Brain pericyte (primary cell): ENCODE results near the gene SYNGR2.
"Not testable (repeated sequence)": the region's sequence is repeated elsewhere in the genome, so short reads cannot be mapped to it uniquely, and the experiment has no call there.

Experiments used
- DNase-seq: peaks from one replicate; pipeline ENCODE4 v3.0.0-alpha.2; 2012; ENCODE audit warnings: low read depth, low spot score

The SYNGR2 gene

DNA sequence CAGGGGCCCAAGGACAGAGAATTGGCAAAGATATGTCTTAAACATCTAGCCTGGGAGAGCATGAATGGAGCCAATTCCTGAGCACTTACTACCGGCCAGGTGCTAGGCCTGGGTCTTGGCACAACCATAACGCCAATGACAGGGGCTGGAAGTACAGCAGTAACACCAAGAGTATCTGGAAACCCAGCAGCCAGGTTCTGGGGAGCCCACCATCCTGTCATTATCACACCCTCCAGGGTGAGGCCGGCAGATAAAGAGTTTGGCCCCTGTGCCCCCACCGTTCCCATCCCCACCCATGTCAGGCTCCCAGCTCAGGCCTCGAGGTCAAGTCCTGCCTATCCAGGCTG is 38.3 kb upstream of the SYNGR2 start:
- no peak for DNase-seq

DNA sequence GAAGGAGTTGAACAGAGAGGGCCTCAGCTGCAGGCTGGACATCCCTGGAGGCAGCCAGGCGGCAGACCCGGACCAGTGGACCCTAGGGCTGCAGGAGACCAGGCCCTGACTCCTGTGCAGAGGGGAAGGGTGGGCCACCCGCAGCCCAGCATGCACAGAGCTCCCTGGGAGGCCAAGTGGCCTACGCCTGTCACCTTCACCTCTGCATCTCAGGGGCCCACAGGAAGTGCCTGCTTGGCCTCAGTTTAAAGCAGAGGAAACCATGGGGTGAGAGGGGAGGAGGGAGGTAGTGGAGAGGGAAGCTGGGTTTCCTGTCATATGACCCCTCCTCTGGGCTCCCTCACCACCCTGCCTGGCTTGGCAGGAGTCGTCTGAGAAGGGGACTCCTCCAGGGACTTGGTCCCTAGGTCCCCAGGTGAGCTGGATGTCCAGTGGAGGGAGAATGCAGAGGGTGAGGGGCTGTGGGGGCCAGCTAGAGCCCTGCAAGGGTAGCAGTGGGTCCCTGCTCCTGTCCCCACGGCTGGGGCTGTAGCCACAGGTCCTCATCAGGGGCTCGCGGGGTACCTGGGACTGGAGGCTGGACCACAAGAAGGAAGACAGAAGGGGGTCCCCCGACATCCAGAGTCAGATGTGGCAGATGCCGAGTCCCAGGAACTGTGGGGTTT is 37.8 kb upstream of the SYNGR2 start, which contains the start of gene TMC8:
Gene TMC8 (plus strand): TSS at position 335 of the 665 bp plus-strand sequence. CDS start 818 bp downstream, outside the sequence.
- no peak for DNase-seq

DNA sequence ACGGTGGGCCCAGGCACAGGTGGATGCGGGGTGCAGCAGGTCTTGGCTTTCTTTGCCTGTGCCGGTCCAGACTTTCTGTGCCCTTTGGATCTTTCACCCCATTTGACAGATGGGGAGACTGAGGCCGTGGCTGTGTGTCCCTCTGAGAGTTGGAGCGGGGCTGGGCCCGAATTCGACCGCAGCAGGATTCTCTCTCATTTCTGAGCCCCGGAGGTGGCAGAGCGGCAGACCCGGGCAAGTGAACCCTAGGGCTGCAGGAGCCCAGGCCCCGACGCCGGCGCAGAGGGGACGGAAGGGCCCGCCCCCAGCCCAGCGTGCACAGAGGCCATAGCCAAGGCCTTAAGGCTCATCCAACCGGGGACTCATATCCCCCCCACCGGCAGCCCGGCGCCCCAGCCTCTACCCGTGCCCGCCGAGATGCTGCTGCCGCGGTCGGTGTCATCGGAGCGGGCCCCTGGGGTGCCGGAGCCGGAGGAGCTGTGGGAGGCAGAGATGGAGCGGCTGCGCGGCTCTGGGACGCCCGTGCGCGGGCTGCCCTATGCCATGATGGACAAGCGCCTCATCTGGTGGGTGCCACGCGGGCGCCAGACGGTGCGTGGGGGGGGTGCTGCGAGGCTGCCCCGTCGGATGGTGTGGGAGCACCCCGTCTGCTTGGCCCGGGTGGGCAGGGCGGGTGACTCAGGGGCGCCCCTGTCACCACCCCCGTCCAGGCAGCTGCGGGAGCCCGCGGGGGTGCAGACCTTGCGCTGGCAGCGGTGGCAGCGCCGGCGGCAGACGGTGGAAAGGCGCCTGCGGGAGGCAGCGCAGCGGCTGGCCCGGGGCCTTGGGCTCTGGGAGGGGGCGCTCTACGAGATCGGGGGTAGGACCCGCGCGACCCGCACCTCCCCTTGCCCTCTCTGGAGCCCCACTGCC is 37.0 kb upstream of the SYNGR2 start:
- no peak for DNase-seq

DNA sequence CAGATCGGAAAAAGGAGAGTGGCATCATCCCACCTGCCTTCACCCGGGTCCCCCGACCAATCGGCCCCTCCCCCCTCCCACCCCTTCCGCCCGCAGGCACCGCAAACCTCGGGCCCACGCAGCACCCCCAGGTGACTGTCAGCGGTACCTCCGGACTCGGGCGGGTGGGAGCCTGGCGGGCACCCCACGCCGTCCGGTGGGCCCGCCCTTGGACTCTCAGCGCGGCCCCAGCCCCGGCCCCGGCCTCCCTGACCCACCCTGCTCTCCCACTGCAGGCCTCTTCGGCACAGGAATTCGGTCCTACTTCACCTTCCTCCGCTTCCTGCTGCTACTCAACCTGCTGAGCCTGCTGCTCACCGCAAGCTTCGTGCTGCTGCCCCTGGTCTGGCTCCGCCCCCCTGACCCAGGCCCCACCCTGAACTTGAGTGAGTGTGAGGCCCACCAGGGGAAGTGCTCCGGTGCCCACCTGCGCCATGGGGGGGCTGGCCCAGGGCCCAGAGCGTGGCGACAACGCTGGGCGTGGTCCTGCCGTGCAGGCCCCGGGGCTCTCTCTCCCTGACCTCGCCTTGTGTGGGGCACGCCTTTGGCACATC is 36.2 kb upstream of the SYNGR2 start:
- DNase-seq, result no peak

DNA sequence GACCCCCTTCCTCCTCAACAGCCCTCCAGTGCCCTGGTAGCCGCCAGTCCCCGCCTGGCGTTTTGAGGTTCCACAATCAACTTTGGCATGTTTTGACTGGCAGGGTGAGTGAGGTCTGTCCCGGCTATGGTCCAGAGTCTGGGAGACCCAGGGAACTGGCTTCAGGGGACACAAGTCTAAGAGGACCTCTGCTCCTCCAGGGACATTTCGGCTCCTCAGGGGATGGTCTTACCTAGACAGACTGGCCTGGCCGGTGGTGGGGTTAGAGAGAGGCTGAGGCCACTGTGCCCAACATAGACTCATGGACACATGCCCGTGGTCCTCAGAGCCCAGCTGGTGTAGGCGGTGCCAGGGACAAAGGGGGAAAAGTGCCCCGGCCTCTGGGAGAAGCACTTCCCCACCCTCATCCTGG is 35.6 kb upstream of the SYNGR2 start:
- DNase-seq, result no peak

DNA sequence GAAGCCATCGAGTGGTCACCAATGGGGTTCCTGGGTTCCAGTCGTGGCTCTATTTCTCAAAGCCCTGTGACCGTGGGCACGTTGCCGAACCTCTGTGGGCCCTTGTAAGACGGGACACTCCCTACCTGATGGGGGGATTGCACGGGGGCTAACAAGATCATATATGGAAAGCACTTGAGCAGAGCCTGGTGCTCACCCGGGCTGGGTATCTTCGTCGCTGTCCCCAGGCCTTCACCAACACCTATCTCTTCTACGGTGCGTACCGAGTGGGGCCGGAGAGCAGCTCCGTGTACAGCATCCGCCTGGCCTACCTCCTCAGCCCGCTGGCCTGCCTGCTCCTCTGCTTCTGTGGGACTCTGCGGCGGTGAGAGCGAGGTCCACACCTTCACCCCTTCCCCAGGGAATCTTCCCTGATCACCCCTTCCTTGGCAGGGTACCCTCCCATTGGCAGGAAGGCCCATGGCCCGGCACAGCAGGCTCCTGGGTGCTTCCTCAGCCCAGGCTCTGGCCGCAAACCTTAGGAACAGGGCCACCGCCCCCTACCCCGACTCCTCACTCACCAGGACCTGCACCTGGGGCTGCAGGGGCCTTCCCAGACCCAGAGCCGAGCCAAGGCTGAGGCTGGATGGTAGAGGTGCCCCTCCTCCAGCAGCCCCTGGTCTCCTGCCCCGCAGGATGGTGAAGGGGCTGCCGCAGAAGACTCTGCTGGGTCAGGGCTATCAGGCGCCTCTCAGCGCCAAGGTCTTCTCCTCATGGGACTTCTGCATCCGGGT is 35.0 kb upstream of the SYNGR2 start:
- no peak for DNase-seq

DNA sequence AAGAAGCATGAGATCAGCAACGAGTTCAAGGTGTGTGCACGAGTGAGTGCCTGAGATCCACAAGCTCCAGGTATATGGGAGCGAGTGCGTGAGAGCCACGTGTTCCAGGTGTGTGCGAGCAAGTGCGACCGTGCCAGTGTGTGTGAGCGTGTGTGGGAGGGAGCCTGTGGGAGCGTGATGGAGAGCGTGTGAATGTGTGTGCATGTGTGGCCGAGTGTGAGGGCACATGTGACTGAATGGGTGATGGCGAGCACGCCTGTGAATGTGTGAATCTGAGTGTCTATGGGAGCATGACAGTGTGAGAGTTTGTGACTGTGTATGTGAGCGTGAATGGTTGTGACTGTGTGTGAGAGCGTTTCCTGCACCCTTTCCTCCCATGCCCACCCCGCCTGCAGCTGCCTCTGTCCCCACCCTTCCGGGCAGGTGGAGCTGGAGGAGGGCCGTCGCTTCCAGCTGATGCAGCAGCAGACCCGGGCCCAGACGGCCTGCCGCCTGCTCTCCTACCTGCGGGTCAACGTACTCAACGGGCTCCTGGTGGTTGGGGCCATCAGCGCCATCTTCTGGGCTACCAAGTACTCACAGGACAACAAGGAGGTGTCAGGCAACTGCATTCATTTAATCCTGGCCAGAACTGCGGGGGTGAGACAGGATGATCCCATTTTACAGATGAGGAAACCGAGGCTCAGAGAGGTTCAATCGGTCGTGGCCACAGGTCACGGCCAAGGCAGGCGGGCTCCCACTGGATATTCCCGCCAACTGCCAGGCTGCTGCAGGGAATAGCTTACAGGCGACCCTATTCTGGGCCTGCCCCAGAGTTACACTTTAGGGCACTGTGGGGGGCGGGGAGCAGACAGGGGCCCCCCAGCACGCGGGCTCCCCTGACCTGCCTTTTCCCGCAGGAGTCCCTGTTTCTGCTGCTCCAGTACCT is 34.1 kb upstream of the SYNGR2 start:
- DNase-seq, result no peak

DNA sequence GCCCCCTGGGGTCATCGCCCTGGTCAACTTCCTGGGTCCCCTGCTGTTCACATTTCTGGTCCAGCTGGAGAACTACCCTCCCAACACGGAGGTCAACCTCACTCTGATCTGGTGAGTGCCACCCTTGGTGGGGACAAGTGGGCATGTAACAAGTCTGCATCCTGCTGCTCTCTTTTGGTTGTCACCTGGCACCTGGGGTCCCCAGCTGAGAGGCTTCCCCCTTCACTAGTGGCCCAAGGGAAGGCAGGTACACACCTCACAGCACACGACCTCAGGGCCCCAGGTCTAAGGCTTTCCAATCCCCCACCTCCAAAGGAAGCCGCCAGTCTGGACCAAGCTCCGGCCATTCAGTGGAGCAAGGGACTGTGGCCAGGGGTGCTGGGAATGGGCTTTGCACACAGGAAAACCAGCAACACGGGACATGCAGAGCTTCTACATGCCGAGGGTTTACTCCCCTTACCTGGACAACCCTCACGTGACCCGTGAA is 33.4 kb upstream of the SYNGR2 start:
- no peak for DNase-seq

DNA sequence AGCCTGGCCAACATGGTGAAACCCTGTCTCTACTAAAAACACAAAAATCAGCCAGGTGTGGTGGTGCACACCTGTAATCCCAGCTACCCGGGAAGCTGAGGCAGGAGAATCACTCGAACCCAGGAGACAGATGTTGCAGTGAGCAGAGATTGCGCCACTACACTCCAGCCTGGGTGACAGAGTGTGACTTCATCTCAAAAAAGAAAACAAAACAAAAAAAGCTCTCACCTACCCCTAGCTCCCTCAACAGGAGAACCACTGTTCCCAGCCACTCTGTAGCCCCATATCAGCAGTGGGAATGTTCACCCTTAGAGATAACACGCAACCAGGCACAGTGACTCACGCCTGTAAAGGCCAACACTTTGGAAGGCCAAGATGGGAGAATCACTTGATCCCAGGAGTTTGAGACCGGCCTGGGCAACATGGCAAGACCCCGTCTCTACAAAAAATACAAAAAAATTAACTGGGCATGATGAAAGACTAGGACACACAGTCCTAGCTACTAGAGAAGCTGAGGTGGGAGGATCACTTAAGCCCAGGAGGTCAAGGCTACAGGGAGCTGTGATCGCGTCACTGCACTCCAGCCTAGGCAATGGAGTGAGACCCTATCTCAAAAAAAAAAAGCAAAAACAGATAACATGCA is 32.4 kb upstream of the SYNGR2 start:
- DNase-seq, result no peak

DNA sequence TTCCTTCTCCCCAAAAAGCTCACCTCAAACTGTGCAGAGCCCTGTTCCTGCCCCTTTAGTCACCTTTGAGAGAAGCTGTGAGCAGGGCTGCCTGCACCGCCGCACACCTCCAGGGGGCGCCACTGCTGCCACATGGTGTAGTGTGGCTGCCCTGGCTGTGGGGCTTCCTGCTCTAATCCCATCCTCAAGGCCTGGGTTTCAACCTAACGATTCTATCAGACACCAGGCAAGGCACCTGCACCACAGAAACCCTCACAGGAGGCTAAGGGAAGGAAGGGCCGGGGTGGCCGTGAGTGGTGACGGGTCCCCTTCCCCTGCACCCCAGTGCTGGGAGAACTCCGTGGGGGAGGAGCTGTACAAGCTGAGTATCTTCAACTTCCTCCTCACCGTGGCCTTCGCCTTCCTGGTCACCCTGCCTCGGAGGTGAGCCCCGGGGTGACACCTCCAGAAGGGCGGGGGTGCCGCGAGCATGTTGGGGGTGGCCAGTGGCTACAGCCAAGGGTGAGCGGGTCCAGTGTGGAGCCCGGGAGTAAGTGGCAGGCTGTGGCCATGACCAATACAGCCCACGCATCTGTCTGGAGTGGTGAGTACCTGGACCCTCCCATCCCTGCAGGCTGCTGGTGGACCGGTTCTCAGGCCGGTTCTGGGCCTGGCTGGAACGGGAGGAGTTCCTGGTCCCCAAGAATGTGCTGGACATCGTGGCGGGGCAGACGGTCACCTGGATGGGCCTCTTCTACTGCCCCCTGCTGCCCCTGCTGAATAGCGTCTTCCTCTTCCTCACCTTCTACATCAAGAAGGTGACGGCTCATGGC is 30.8 kb upstream of the SYNGR2 start:
- DNase-seq, result no peak

DNA sequence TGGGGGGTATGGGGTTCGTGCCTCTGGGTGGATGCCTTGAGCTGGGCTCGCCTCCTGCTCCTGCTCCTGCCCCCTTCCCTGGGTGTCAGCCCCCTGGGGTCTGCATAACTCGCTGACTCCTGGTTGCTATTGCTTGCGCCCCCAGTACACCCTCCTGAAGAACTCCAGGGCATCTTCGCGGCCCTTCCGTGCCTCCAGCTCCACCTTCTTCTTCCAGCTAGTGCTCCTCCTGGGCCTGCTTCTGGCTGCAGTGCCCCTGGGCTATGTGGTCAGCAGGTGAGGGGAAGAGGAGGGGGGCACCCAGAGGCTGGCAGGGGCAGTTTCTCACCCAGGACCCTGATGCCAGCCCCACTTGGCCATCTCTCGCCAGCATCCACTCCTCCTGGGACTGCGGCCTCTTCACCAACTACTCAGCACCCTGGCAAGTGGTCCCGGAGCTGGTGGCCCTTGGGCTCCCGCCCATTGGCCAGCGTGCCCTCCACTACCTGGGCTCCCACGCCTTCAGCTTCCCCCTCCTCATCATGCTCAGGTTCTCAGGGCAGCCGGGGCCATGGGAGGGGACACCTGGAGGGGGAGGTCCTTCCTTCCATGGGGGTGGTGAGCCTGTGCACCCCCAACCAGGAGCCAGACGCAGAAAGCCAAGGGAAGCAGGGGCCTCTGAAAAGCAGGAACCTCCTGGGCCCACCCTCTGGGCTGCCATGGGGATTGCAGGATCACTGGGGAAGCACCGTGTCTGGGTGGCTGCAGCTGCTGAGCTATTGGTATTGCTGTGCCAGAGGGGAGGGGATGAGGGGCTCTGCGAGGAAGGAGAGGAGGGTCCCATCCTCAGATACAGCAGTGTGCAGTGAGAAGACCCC is 29.9 kb upstream of the SYNGR2 start:
- DNase-seq, result no peak

DNA sequence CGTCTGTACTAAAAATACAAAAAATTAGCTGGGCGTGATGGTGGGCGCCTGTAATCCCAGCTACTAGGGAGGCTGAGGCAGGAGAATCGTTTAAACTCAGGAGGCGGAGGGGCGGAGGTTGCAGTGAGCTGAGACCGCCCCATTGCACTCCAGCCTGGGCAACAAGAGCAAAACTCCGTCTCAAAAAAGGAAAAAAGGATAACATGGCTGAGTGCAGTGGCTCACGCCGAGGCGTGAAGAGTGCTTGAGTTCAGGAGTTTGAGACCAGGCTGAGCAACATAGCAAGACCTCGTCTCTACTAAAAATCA is 28.6 kb upstream of the SYNGR2 start:
- DNase-seq, result not testable (repeated sequence)

DNA sequence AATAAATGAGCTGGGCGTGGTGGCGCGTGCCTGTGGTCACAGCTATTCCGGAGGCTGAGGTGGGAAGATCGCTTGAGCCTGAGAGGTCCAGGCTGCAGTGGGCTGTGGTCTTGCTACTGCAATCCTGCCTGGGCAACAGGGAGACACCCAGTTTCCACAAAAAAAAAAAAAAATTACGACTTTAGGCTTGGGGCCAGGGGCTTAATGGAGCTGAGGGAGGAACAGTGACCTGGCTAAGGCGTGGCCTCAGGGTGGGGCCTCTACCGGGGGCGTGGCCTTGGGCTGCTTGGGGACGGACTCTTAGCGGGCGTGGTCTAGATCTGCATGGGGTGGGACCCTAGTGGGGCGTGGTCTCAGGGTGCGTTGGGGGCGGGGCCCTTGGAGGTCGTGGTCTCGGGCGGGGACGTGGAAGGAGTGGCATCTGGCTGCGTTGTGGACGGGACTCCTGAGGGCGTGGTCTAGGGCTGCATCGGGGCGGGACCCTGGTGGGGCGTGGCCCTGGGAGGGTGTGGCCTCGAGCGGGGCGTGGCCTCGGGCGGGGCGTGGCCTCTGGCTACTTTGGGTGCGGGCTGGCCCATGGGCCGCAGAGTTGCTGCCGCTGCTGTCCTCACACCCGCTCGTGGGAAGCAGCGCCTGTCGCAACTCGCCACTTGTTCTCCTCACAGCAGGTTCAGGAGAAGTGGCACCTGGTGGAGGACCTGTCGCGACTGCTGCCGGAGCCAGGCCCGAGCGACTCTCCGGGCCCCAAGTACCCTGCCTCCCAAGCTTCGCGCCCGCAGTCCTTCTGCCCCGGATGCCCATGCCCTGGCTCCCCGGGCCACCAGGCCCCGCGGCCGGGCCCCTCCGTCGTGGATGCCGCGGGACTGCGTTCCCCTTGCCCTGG is 28.0 kb upstream of the SYNGR2 start:
- no peak for DNase-seq

DNA sequence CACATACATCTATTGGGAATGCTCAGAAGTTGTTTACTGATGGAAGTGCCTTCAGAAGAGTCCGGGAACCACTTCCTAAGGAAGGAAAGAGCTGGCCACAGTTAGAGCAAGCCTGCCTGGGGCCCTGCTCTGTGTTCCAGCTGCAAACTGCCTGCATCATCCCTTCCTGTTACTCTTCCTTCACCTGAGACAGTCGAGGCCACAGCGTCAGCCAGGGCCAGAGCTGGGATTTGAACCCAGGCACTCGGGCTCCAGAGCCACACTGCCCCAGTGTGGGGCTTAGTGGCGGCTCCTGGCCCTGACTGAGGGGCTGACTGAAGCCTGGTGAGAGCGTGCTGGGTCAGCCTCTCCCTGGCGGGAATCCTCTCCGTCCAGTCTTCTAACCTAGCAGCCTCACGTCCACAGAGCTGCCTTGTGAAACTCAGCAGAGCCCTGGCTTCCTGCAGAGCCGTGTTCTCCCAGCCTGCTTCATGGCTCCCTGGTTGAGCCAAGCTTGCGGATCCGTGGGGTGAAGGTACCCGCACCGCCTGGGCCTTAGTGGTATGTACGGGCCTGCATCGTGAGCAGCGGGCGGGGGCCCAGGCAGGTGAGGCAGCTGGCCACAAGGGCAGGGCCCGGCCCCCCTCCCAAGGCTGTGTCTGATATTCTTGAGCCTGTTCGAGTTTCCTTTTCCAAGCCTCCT is 26.8 kb upstream of the SYNGR2 start:
- DNase-seq, result no peak

DNA sequence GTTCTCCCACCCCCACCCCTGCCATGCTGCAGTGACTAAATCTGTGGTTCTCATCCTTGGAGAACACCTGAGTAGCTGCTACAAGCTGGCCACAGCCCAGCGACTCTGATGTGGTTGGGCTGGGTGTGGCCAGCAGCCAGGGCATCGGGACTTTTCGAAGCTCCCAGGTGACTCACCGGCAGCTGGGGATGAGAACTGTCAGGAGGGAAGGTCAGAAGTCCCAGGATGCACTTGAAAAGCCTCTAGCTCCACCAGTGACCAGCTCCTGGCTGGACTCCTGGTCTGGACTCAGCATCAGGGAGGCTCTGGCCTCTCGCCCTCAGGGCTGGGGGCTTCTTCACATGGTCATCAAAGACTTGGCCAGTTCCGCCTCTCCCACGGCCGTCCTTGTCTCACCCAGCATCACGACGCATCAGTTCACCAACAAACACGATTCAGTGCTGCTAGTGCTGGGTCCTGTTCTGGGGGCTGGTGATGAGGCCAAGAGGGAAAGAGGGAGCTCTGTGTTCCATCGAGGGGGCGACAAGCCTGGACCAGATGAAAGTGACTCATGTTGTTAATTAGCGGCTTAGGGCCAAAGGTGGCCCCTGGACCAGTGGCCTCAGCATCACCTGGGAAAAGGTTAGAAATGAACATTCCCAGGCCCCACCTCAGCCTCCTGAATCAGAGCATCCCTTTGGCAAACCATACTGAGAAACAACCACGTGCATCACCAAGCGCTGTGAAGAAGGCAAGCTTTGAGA is 26.1 kb upstream of the SYNGR2 start:
- no peak for DNase-seq
